Endothelial cell of hepatic sinusoid (primary cell): ENCODE results near the gene NEO1.
"Not testable (repeated sequence)": the region's sequence is repeated elsewhere in the genome, so short reads cannot be mapped to it uniquely, and the experiment has no call there.

Experiments
- in situ Hi-C: cut with HindIII; loops from 2 replicates; pipeline ENCODE4 v1.10.0; 2017; ENCODE audit warnings: low sequenced_read_pairs

NEO1 gene

GRCh38 chr15:73183071-73183470, 130.8 kb downstream of the NEO1 start:
- in situ Hi-C loops = no loop called here

- in situ Hi-C loops = no loop called here
Observed at GRCh38 chr15:73190189-73190601, 137.9 kb downstream of the NEO1 start.

GRCh38 chr15:73195166-73195565, 142.9 kb downstream of the NEO1 start:
- in situ Hi-C loops = no loop called here

GRCh38 chr15:73196113-73196512, 143.8 kb downstream of the NEO1 start:
- in situ Hi-C loops = no loop called here

GRCh38 chr15:73200339-73200738, 148.1 kb downstream of the NEO1 start:
- in situ Hi-C loops = no loop called here

GRCh38 chr15:73210630-73211029, 158.4 kb downstream of the NEO1 start:
- in situ Hi-C loops = no loop called here

- in situ Hi-C loops = no loop called here
Observed at GRCh38 chr15:73212424-73212823, 160.2 kb downstream of the NEO1 start.

- in situ Hi-C loops = not testable (repeated sequence)
Observed at GRCh38 chr15:73221450-73221849, 169.2 kb downstream of the NEO1 start.

GRCh38 chr15:73225358-73226015, 173.2 kb downstream of the NEO1 start:
- in situ Hi-C loops = no loop called here

GRCh38 chr15:73226093-73226814, 174.0 kb downstream of the NEO1 start:
- in situ Hi-C loops = no loop called here

- in situ Hi-C loops = no loop called here
Observed at GRCh38 chr15:73227433-73228056, 175.3 kb downstream of the NEO1 start.

GRCh38 chr15:73228128-73228646, 175.9 kb downstream of the NEO1 start:
- in situ Hi-C loops = no loop called here

- in situ Hi-C loops = no loop called here
Observed at GRCh38 chr15:73231661-73232419, 179.6 kb downstream of the NEO1 start.

- in situ Hi-C loops = no loop called here
Observed at GRCh38 chr15:73232776-73233175, 180.5 kb downstream of the NEO1 start.

- in situ Hi-C loops = no loop called here
Observed at GRCh38 chr15:73233623-73234022, 181.4 kb downstream of the NEO1 start.

- in situ Hi-C loops = no loop called here
Observed at GRCh38 chr15:73237910-73238309, 185.6 kb downstream of the NEO1 start.

GRCh38 chr15:73239564-73240215, 187.4 kb downstream of the NEO1 start:
- in situ Hi-C loops = no loop called here

GRCh38 chr15:73240866-73241499, 188.7 kb downstream of the NEO1 start:
- in situ Hi-C loops = no loop called here

- in situ Hi-C loops = no loop called here
Observed at GRCh38 chr15:73244333-73244732, 192.1 kb downstream of the NEO1 start.

- in situ Hi-C loops = no loop called here
Observed at GRCh38 chr15:73246439-73246838, 194.2 kb downstream of the NEO1 start.
